Esophagus muscularis mucosa (tissue), 3 donors: ENCODE results near the gene KANTR.

Experiments used
- POLR2A ChIP-seq: fragments of 450-650 bp; IDR thresholded peaks from one replicate; pipeline ENCODE4 v1.6.1; 2017; ENCODE audit warnings: antibody characterized with exemption, moderate library complexity, mild to moderate bottlenecking, low read depth
- TF ChIP-seq, protein P1 (sequence below), 3 experiments: fragments of 200-600 bp in 2 of 3; fragments of 450-650 bp in 1 of 3; sonication (generic) in 2 of 3; IDR thresholded peaks; one replicate each; pipeline ENCODE4 v1.5.1; 2017 to 2019; ENCODE audit warnings: antibody characterized with exemption in 3 of 3, mild to moderate bottlenecking in 2 of 3, moderate library complexity in 1 of 3

DNA sequence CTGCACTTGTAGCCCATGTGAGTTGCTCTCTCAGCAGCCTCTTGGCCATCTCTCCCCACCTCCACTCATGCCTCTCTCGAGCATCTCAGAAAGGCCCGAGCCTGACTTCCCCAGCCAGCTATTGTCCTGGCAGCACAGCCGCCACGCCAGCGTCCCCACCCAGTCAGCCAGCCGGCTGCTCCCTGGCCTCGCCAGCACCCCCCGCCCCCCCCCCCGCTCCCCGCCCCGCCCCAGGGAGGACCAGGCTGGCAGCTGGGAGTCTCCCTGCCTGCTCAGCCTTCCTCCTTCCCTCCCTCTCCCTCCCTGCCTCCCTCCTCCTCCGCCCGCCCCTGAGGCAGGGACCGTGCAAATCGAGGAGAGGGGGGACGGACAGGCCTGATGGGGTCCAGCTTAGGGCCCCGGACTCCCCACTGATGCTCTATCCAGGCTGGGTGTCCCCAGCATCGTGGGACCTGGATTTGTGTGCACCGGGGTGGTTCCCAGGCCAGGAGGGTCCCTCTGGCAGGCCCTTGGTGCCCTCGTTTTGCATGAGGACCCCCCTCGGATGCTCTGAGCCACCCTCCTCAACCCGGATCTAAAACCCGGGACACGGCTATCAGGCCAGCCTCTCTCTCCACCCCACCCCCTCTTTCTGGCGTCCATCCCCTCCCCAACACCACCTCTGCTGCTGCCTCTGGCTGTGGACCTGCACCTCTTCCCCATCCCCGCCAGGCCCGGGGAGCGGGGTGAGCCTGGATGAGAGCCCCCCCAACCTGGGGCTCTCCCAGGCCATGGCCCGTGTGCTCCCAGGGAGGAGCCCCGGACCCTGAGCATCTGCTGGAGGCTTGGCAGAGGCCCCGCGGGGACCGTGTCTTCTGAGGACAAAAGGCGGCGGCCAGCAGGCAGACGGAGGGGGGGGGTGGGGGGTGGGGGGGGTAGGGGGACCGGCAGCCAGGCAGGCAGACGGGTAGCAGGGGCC lies 45.5 kb upstream of the KANTR start, which contains the start of gene GPR173:
- TF ChIP-seq, protein P1, sequence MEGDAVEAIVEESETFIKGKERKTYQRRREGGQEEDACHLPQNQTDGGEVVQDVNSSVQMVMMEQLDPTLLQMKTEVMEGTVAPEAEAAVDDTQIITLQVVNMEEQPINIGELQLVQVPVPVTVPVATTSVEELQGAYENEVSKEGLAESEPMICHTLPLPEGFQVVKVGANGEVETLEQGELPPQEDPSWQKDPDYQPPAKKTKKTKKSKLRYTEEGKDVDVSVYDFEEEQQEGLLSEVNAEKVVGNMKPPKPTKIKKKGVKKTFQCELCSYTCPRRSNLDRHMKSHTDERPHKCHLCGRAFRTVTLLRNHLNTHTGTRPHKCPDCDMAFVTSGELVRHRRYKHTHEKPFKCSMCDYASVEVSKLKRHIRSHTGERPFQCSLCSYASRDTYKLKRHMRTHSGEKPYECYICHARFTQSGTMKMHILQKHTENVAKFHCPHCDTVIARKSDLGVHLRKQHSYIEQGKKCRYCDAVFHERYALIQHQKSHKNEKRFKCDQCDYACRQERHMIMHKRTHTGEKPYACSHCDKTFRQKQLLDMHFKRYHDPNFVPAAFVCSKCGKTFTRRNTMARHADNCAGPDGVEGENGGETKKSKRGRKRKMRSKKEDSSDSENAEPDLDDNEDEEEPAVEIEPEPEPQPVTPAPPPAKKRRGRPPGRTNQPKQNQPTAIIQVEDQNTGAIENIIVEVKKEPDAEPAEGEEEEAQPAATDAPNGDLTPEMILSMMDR (IDR thresholded peaks at IDR 0.05): no peak
- no peak for TF ChIP-seq POLR2A
